GM23338 (cell line): Measurements from ENCODE around the gene VEGFB.

Experiments
- CREB1 ChIP-seq: fragments of 250-450 bp; sonication (Bioruptor Pico); IDR thresholded peaks from 2 replicates; pipeline ENCODE4 v1.5.0; 2020; ENCODE audit warnings: low read depth, mild to moderate bottlenecking, moderate library complexity
- EZH2 ChIP-seq: fragments of 200-600 bp; sonication (generic); IDR thresholded peaks from one replicate; pipeline ENCODE4 v1.8.0; 2017; ENCODE audit warnings: antibody characterized with exemption, mild to moderate bottlenecking, low read depth; ENCODE audit not compliant: unreplicated experiment
- EZH2phosphoT487 ChIP-seq: fragments of 200-600 bp; sonication (generic); IDR thresholded peaks from one replicate; pipeline ENCODE4 v1.8.1; 2018; ENCODE audit warnings: antibody characterized with exemption; ENCODE audit not compliant: unreplicated experiment
- JUNB ChIP-seq: IDR thresholded peaks from one replicate; pipeline ENCODE4 v1.6.1; 2016; ENCODE audit warnings: antibody characterized with exemption; ENCODE audit not compliant: unreplicated experiment
- NANOG ChIP-seq: IDR thresholded peaks from 2 replicates; pipeline ENCODE4 v1.6.1; 2016; ENCODE audit warnings: antibody characterized with exemption, borderline replicate concordance
- POLR2AphosphoS5 ChIP-seq: IDR thresholded peaks from 2 replicates; pipeline ENCODE4 v1.6.1; 2016; ENCODE audit warnings: antibody characterized with exemption, low read depth
- TF ChIP-seq, protein P1 (sequence below), 2 experiments: fragments of 200-600 bp in 1 of 2; sonication (generic) in 1 of 2; conservative IDR thresholded peaks; 2 replicates each; pipeline versions ENCODE4 v1.5.1 to v1.6.1; 2016 to 2017; ENCODE audit warnings: antibody characterized with exemption in 2 of 2, low read depth in 2 of 2, mild to moderate bottlenecking in 2 of 2, moderate library complexity in 1 of 2
- TF ChIP-seq, protein P2 (sequence below): IDR thresholded peaks from one replicate; pipeline ENCODE4 v1.6.1; 2018; ENCODE audit warnings: antibody characterized with exemption; ENCODE audit not compliant: unreplicated experiment

DNA sequence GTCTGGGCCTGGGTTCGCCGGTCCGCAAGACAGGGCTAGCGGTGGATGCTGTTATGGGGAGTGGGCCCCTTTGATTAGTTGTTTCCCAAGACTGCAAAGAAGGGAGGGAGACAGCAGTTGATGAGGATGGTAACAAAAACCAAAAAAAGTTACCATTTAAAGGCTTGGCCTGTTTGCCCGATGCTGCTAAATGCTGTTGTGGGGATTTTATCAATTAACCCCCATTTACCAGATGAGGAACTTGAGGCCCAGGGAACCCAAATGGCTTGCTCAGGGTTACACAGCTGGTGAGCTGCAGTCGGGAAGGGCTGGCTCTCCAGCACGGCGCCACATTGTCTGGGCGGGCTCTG, 11.8 kb upstream of the VEGFB start:
- TF ChIP-seq EZH2 (no peak), NANOG (no peak), EZH2phosphoT487 (no peak), CREB1 (CRISPR knock-in tag) (no peak), JUNB (no peak), POLR2AphosphoS5 (no peak)
- TF ChIP-seq, protein P1, sequence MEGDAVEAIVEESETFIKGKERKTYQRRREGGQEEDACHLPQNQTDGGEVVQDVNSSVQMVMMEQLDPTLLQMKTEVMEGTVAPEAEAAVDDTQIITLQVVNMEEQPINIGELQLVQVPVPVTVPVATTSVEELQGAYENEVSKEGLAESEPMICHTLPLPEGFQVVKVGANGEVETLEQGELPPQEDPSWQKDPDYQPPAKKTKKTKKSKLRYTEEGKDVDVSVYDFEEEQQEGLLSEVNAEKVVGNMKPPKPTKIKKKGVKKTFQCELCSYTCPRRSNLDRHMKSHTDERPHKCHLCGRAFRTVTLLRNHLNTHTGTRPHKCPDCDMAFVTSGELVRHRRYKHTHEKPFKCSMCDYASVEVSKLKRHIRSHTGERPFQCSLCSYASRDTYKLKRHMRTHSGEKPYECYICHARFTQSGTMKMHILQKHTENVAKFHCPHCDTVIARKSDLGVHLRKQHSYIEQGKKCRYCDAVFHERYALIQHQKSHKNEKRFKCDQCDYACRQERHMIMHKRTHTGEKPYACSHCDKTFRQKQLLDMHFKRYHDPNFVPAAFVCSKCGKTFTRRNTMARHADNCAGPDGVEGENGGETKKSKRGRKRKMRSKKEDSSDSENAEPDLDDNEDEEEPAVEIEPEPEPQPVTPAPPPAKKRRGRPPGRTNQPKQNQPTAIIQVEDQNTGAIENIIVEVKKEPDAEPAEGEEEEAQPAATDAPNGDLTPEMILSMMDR (conservative IDR thresholded peaks at IDR 0.05; ENCODE audit: low read depth in 2 of 2): no peak
- TF ChIP-seq, protein P2, sequence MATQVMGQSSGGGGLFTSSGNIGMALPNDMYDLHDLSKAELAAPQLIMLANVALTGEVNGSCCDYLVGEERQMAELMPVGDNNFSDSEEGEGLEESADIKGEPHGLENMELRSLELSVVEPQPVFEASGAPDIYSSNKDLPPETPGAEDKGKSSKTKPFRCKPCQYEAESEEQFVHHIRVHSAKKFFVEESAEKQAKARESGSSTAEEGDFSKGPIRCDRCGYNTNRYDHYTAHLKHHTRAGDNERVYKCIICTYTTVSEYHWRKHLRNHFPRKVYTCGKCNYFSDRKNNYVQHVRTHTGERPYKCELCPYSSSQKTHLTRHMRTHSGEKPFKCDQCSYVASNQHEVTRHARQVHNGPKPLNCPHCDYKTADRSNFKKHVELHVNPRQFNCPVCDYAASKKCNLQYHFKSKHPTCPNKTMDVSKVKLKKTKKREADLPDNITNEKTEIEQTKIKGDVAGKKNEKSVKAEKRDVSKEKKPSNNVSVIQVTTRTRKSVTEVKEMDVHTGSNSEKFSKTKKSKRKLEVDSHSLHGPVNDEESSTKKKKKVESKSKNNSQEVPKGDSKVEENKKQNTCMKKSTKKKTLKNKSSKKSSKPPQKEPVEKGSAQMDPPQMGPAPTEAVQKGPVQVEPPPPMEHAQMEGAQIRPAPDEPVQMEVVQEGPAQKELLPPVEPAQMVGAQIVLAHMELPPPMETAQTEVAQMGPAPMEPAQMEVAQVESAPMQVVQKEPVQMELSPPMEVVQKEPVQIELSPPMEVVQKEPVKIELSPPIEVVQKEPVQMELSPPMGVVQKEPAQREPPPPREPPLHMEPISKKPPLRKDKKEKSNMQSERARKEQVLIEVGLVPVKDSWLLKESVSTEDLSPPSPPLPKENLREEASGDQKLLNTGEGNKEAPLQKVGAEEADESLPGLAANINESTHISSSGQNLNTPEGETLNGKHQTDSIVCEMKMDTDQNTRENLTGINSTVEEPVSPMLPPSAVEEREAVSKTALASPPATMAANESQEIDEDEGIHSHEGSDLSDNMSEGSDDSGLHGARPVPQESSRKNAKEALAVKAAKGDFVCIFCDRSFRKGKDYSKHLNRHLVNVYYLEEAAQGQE: no peak
